H1 (cell line): ENCODE measurements around the gene ASXL2. TPM values are rescaled to one million over a fixed set of nuclear protein-coding genes. Genes with fewer than 3 reads are reported as not detected.

Source experiments
- HDAC2 ChIP-seq, 2 experiments: fragments of 300-600 bp in 1 of 2; sonication (generic) in 1 of 2; IDR thresholded peaks; 2 replicates each; pipeline ENCODE4 v1.6.1; 2011 to 2012; ENCODE audit warnings: low read depth in 2 of 2, low read length in 2 of 2, mild to moderate bottlenecking in 2 of 2, moderate library complexity in 2 of 2, borderline replicate concordance in 1 of 2, inconsistent platforms in 1 of 2
- RFX5 ChIP-seq: IDR thresholded peaks from 2 replicates; pipeline ENCODE4 v1.6.1; 2011; ENCODE audit warnings: low read depth, low read length, improper control_type of control experiment, borderline replicate concordance
- TCF12 ChIP-seq: IDR thresholded peaks from 2 replicates; pipeline ENCODE4 v1.6.1; 2011; ENCODE audit warnings: low read depth, mild to moderate bottlenecking, low read length
- polyA plus RNA-seq, 7 experiments: library from polyadenylated mRNA; depleted of rRNA in 3 of 7; stranded (reverse) in 5 of 7; unstranded in 2 of 7; fragments of >200 nt in 5 of 7; fragments of 200-250 nt in 2 of 7; gene quantifications; 1 replicate in 5 of 7; 2 replicates in 1 of 7; 4 replicates in 1 of 7; pipeline versions ENCODE4 v1.2.1 to v1.2.3, GENCODE V29; 2011 to 2013; ENCODE audit warnings: missing spikeins in 2 of 7, mixed read lengths in 2 of 7
- total RNA-seq: library from RNA; stranded (reverse); fragmentation: NEBNext Ultra II Directional; extraction: Animal tissue kit (Norgen Biotek cat#: 25700); gene quantifications from 2 replicates; pipeline ENCODE4 v1.2.1, GENCODE V29; 2021
- TF ChIP-seq, protein P1 (sequence below): IDR thresholded peaks from 2 replicates; pipeline ENCODE4 v1.6.1; 2011; ENCODE audit warnings: low read length, improper control_type of control experiment

The ASXL2 gene
- total and polyA plus RNA-seq, 2 of the 8 experiments (the other 6 are each of a cell fraction or from before 2014, with no cell fraction given): 7.2 to 41.3 TPM

DNA sequence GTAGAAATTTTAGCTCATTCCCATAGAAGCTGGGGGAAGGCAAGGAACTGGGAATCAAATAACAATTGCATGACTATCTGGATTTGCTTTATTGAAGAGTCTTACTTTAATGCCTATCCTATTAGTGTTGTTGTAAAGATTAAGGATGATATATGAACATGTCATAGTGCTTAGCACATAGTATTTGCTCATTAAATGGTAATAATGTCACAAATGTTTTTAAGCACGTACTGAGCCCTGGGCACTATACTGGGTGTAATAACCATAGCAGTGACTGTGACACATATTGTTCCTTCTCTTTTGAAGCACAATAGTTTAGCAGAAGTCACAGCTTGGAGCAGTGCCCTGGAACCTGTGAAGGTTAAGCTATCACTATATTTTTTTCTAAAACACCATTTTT lies 157.7 kb downstream of the ASXL2 start (continued):
- TF ChIP-seq RFX5 (no peak), TCF12 (no peak), HDAC2 (IDR thresholded peaks at IDR 0.05; ENCODE audit: borderline replicate concordance in 1 of 2, low read depth in 2 of 2, low read length in 2 of 2) (no peak)
- TF ChIP-seq, protein P1, sequence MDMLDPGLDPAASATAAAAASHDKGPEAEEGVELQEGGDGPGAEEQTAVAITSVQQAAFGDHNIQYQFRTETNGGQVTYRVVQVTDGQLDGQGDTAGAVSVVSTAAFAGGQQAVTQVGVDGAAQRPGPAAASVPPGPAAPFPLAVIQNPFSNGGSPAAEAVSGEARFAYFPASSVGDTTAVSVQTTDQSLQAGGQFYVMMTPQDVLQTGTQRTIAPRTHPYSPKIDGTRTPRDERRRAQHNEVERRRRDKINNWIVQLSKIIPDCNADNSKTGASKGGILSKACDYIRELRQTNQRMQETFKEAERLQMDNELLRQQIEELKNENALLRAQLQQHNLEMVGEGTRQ: no peak
- TF ChIP-seq, all 59 proteins: peak for 0
